ENCODE measurements around the gene MRPS27.

DNA sequence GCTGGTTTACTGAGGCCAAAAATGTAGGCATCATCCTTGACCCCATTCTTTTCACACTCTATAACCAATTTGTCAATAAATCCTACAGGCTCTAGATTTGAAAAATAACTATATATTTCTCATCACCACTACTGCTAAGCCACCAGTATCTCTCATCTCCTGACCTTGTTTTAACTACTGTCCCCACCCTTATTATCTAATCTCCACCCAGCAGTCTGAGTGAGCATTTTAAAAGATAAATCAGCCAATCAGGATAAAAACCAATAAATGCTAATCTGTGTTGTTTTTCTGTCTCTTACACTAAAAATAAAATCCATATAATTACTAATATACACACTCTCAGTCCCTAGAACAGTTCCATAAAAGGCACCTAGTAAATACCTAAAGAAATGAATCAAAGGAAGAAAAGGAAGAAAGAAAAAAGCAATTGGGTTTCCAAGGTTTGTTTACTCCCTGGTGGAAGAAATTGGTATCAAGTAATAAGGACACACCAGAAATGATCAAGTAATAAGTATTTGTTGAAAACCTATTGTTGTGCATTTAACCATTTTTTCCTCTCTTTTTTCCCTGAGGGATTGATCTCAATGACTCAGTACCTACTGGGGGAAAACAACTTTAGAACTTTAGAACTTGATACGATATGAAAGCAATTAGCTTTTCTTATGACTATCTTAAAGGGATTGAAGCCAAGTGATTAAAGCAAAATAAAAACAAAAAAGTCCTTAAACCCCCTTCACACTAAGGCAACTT lies 19.3 kb downstream of the MRPS27 start:
- TF ChIP-seq, protein P1, sequence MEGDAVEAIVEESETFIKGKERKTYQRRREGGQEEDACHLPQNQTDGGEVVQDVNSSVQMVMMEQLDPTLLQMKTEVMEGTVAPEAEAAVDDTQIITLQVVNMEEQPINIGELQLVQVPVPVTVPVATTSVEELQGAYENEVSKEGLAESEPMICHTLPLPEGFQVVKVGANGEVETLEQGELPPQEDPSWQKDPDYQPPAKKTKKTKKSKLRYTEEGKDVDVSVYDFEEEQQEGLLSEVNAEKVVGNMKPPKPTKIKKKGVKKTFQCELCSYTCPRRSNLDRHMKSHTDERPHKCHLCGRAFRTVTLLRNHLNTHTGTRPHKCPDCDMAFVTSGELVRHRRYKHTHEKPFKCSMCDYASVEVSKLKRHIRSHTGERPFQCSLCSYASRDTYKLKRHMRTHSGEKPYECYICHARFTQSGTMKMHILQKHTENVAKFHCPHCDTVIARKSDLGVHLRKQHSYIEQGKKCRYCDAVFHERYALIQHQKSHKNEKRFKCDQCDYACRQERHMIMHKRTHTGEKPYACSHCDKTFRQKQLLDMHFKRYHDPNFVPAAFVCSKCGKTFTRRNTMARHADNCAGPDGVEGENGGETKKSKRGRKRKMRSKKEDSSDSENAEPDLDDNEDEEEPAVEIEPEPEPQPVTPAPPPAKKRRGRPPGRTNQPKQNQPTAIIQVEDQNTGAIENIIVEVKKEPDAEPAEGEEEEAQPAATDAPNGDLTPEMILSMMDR (conservative IDR thresholded peaks at IDR 0.05 in 1 of 2, IDR thresholded peaks at IDR 0.05 in 1 of 2; ENCODE audit: extremely low read depth in 1 of 2, insufficient read depth in 1 of 2, low read depth in 1 of 2, low read length in 2 of 2), result no peak
- TF ChIP-seq EZH2 (IDR thresholded peaks at IDR 0.05; ENCODE audit: borderline replicate concordance, low read length), result no peak

Data from mammary epithelial cell (primary cell).